B cell (primary cell): ENCODE data around the gene NMNAT1.
"Not testable (repeated sequence)": the region's sequence is repeated elsewhere in the genome, so short reads cannot be mapped to it uniquely, and the experiment has no call there.

Experiments used
- CTCF ChIP-seq: fragments of 200-600 bp; IDR thresholded peaks from one replicate; pipeline ENCODE4 v1.8.0; 2022; ENCODE audit warnings: antibody characterized with exemption, mild to moderate bottlenecking
- EZH2 ChIP-seq: IDR thresholded peaks from 2 replicates; pipeline ENCODE4 v1.6.1; 2012; ENCODE audit warnings: borderline replicate concordance, low read depth, mild to moderate bottlenecking, moderate library complexity, low read length; ENCODE audit not compliant: insufficient read depth, poor library complexity, severe bottlenecking

GRCh38 chr1:10028956-10029500 is 85.8 kb downstream of the NMNAT1 start:
- not testable (repeated sequence) for TF ChIP-seq CTCF, EZH2
